ENCODE results near the gene ZNF319. TPM values are rescaled to one million over a fixed set of nuclear protein-coding genes. Genes with fewer than 3 reads are reported as not detected.
A peak's percentile ranks its signal among the peaks of the same experiment; 100 is the strongest.

The ZNF319 gene
- total and polyA plus RNA-seq, 2 of the 13 experiments (the other 11 are each of a cell fraction or from before 2014, with no cell fraction given) = 2.4 to 3.6 TPM

DNA sequence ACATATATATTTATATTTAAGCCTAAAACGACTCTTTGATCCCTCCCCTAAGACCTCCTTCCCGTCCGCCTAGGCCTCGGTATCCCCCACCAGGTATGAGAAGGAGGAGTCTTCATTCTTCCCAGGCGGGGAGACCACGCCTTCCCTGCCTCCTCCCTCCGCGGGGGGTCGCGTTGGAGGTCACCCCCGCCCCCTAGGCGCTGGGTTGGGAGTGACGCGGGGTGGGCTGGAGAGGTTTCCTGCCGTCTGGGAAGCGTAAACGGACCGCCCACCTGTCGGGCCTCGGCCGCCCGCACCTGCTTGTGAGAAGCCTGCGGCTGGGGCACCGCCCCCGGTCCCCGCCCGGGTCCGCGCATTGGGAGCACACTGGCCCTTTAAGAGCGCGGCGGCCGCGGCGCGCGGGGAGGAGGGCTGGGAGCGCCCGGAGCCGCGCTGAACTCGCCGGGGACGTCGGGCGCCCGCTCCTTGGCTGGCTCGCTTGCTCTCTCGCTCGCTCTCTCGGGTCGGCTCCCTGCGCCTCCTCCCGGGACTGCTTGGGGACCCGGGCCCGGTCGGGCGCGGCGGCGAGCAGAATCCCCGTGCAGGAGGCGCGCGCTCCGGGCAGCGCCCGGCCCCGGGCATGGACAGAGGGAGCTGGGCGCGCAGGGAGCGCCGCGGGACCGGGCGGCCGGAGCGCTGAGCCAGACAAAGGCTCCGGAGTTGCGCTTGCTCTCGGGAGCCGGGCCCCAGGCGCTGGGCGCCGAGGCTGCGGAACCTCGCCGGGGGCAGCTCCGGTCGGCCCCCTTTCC lies 25.1 kb upstream of the ZNF319 start, which contains the start of gene MMP15 (continued):
- TF ChIP-seq, protein P1, sequence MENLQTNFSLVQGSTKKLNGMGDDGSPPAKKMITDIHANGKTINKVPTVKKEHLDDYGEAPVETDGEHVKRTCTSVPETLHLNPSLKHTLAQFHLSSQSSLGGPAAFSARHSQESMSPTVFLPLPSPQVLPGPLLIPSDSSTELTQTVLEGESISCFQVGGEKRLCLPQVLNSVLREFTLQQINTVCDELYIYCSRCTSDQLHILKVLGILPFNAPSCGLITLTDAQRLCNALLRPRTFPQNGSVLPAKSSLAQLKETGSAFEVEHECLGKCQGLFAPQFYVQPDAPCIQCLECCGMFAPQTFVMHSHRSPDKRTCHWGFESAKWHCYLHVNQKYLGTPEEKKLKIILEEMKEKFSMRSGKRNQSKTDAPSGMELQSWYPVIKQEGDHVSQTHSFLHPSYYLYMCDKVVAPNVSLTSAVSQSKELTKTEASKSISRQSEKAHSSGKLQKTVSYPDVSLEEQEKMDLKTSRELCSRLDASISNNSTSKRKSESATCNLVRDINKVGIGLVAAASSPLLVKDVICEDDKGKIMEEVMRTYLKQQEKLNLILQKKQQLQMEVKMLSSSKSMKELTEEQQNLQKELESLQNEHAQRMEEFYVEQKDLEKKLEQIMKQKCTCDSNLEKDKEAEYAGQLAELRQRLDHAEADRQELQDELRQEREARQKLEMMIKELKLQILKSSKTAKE (CRISPR knock-in tag; IDR thresholded peaks at IDR 0.05; ENCODE audit: borderline replicate concordance) = peak; percentile 84
- TF ChIP-seq ZBTB7A (CRISPR knock-in tag; IDR thresholded peaks at IDR 0.05) = peak; percentile 95
- 0 out of 2 replicates have a peak, but pooled peaks have one; percentile 45 for TF ChIP-seq CC2D1A (CRISPR knock-in tag; IDR thresholded peaks at IDR 0.05)
- peak; percentile 74 for TF ChIP-seq ZNF746 (CRISPR knock-in tag; IDR thresholded peaks at IDR 0.05)
- TF ChIP-seq ZSCAN29 (CRISPR knock-in tag; conservative IDR thresholded peaks at IDR 0.05) = 0 out of 2 replicates have a peak, but pooled peaks have one; percentile 5
- peak; percentile 7; the same call in 1 of the 2 replicates for TF ChIP-seq JDP2 (CRISPR knock-in tag; IDR thresholded peaks at IDR 0.05; ENCODE audit: borderline replicate concordance)
- TF ChIP-seq ZBTB42 (CRISPR knock-in tag; IDR thresholded peaks at IDR 0.05) = peak; percentile 79; the same call in 1 of the 2 replicates
- peak; percentile 51 for TF ChIP-seq KDM2A (CRISPR knock-in tag; IDR thresholded peaks at IDR 0.05; ENCODE audit: borderline replicate concordance, low read depth)
- TF ChIP-seq ZFP41 (CRISPR knock-in tag; IDR thresholded peaks at IDR 0.05; ENCODE audit: borderline replicate concordance) = peak; percentile 89; the same call in 1 of the 2 replicates
- TF ChIP-seq, protein P2, sequence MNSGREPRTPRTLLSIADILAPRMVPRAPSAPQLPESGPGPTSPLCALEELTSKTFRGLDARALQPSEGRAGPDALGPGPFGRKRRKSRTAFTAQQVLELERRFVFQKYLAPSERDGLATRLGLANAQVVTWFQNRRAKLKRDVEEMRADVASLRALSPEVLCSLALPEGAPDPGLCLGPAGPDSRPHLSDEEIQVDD (CRISPR knock-in tag; IDR thresholded peaks at IDR 0.05; ENCODE audit: borderline replicate concordance) = 0 out of 2 replicates have a peak, but pooled peaks have one; percentile 31
- TF ChIP-seq NCOA1 (CRISPR knock-in tag; IDR thresholded peaks at IDR 0.05) = 0 out of 2 replicates have a peak, but pooled peaks have one; percentile 8
- no peak for TF ChIP-seq SRF (IDR thresholded peaks at IDR 0.05; ENCODE audit: low read depth, low read length)
- TF ChIP-seq HCFC1 (IDR thresholded peaks at IDR 0.05; ENCODE audit: low read depth, low read length) = no peak
- TF ChIP-seq, protein P3, sequence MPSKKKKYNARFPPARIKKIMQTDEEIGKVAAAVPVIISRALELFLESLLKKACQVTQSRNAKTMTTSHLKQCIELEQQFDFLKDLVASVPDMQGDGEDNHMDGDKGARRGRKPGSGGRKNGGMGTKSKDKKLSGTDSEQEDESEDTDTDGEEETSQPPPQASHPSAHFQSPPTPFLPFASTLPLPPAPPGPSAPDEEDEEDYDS (CRISPR knock-in tag; IDR thresholded peaks at IDR 0.05) = peak; percentile 91; the same call in 1 of the 2 replicates
- TF ChIP-seq HOXD1 (CRISPR knock-in tag; IDR thresholded peaks at IDR 0.05) = peak; percentile 65
- peak; percentile 85 for TF ChIP-seq HDAC1 (CRISPR knock-in tag; IDR thresholded peaks at IDR 0.05)
- TF ChIP-seq, protein P4, sequence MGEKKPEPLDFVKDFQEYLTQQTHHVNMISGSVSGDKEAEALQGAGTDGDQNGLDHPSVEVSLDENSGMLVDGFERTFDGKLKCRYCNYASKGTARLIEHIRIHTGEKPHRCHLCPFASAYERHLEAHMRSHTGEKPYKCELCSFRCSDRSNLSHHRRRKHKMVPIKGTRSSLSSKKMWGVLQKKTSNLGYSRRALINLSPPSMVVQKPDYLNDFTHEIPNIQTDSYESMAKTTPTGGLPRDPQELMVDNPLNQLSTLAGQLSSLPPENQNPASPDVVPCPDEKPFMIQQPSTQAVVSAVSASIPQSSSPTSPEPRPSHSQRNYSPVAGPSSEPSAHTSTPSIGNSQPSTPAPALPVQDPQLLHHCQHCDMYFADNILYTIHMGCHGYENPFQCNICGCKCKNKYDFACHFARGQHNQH (CRISPR knock-in tag; IDR thresholded peaks at IDR 0.05) = peak; percentile 51
- peak; percentile 50; the same call in 1 of the 2 replicates for TF ChIP-seq ZNF749 (CRISPR knock-in tag; IDR thresholded peaks at IDR 0.05; ENCODE audit: borderline replicate concordance)
- peak; percentile 24; the same call in 1 of the 2 replicates for TF ChIP-seq REL (CRISPR knock-in tag; conservative IDR thresholded peaks at IDR 0.05)
- peak; percentile 66; the same call in 1 of the 2 replicates for TF ChIP-seq ZMYM3 (CRISPR knock-in tag; IDR thresholded peaks at IDR 0.05)
- TF ChIP-seq, protein P5, sequence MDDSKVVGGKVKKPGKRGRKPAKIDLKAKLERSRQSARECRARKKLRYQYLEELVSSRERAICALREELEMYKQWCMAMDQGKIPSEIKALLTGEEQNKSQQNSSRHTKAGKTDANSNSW (CRISPR knock-in tag; IDR thresholded peaks at IDR 0.05; ENCODE audit: borderline replicate concordance) = 0 out of 2 replicates have a peak, but pooled peaks have one; percentile 49
- TF ChIP-seq AGO2 (optimal IDR thresholded peaks at IDR 0.05; ENCODE audit: low read depth, low read length) = peak; percentile 32
- TF ChIP-seq NR2C2 (CRISPR knock-in tag; IDR thresholded peaks at IDR 0.05; ENCODE audit: borderline replicate concordance) = peak; percentile 67
- TF ChIP-seq MIXL1 (CRISPR knock-in tag; IDR thresholded peaks at IDR 0.05) = 0 out of 2 replicates have a peak, but pooled peaks have one; percentile 11
- 0 out of 2 replicates have a peak, but pooled peaks have one; percentile 12 for TF ChIP-seq MEF2D (CRISPR knock-in tag; IDR thresholded peaks at IDR 0.05)
